ENCODE data around the gene HLA-DQB2.

HLA-DQB2 gene

DNA sequence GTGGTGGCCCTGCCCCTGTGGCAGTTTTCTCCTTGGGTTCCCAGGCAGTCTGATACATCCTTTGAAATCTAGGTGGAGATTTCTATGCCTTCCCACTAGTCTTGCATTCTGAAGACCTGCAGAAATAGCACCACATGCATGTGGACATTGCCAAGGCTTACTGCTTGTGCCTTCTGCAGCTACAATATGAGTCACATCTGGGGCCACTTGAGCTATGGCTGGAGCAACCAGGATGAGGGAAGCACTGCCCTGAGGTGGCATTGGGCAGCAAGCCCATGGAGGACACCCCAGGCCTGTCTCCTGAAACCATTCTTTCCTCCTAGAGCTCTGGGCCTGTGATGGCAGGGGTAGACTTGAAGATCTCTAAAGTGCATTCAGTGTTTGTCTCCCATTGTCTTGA, 15.7 kb upstream of the HLA-DQB2 start:
- TF ChIP-seq, protein P1, sequence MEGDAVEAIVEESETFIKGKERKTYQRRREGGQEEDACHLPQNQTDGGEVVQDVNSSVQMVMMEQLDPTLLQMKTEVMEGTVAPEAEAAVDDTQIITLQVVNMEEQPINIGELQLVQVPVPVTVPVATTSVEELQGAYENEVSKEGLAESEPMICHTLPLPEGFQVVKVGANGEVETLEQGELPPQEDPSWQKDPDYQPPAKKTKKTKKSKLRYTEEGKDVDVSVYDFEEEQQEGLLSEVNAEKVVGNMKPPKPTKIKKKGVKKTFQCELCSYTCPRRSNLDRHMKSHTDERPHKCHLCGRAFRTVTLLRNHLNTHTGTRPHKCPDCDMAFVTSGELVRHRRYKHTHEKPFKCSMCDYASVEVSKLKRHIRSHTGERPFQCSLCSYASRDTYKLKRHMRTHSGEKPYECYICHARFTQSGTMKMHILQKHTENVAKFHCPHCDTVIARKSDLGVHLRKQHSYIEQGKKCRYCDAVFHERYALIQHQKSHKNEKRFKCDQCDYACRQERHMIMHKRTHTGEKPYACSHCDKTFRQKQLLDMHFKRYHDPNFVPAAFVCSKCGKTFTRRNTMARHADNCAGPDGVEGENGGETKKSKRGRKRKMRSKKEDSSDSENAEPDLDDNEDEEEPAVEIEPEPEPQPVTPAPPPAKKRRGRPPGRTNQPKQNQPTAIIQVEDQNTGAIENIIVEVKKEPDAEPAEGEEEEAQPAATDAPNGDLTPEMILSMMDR (IDR thresholded peaks at IDR 0.05; ENCODE audit: control insufficient read depth, insufficient read depth, low read depth, low read length, missing control alignments) = no peak
- no peak overlapping the region for H3K4me3 ChIP-seq (ENCODE audit: control insufficient read depth, low read depth, low read length)
- DNase-seq (ENCODE audit: low read depth) = no peak

DNA sequence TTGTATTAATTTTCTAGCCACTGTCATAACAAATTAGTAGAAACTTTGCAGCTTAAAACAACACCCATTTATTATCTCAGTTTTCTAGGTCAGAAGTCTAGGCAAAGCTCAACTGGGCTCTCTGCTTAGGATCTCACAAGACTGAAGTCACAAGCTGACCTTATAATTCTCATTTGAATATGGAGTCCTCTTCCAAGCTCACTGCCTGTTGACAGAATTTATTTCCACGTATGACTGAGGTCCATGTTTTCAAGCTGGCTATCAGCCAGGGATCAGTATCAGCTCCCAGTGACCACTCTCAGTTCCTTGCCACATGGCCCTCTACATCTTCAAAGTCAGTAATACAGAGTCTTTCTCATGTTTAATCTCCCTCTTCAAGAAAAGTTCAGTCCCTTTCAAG, 11.7 kb upstream of the HLA-DQB2 start:
- DNase-seq (ENCODE audit: low read depth) = no peak
- H3K4me3 ChIP-seq (ENCODE audit: control insufficient read depth, low read depth, low read length) = no peak overlapping the region
- TF ChIP-seq, protein P1 (IDR thresholded peaks at IDR 0.05; ENCODE audit: control insufficient read depth, insufficient read depth, low read depth, low read length, missing control alignments) = no peak

DNA sequence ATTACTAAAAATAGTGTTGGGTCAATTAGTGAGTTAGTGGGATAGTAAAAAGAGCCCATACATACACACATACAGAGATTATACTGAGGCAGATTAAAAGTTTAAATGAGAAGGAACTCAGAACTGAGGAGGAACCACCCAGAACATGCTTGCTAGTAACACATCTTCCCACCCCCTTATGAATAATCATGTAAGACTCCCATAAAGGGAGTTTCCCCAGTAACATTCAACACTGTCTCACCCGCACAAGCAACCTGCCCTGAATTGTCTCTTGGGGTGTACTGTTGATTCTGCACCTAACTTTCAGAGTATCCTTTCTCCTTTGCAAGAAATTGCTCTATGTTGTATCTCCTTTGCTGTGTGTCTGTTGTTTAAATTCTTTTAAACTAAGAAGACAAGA, 11.1 kb upstream of the HLA-DQB2 start:
- H3K4me3 ChIP-seq (ENCODE audit: control insufficient read depth, low read depth, low read length) = no peak overlapping the region
- no peak for DNase-seq (ENCODE audit: low read depth)
- TF ChIP-seq, protein P1 (IDR thresholded peaks at IDR 0.05; ENCODE audit: control insufficient read depth, insufficient read depth, low read depth, low read length, missing control alignments) = no peak

DNA sequence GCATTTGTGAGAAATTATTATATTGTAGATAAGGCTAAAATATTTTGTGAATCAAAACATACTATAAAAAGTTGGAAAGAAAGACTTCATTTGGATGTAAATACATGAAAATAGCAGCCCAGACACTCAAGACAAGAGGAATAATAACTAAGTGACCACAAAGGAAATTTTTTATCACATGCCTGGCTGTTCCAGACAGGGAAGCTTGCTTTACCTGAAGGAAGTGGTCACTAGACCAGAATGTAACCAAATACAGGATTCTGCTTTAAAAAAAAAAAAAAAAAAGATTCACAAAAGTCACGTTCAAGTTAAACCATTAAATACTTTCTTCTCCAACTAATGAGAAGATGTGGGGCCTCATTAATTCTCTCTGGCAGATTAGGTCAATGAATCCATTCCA, 9.3 kb upstream of the HLA-DQB2 start:
- H3K4me3 ChIP-seq (ENCODE audit: control insufficient read depth, low read depth, low read length) = no peak overlapping the region
- TF ChIP-seq, protein P1 (IDR thresholded peaks at IDR 0.05; ENCODE audit: control insufficient read depth, insufficient read depth, low read depth, low read length, missing control alignments) = no peak
- no peak for DNase-seq (ENCODE audit: low read depth)

DNA sequence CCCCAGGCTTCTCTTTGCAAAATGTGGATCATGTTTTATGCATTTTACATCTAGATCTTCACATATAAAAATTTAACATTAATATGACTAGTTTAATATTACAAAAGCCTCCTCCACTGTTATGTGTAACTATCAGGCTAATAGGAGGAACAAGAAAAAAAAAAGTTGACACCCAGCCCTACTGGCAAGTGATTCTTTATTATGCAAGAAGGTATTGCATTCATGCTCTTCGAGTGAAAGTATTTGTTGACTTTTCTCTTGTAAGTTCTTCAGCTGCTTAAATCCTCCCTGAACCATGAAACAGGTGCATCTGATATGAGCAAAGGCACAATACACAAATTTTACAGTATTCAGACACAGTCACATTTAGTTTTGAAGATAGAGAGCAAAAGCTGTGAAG, 716 bp upstream of the HLA-DQB2 start:
- no peak overlapping the region for H3K4me3 ChIP-seq (ENCODE audit: control insufficient read depth, low read depth, low read length)
- TF ChIP-seq, protein P1 (IDR thresholded peaks at IDR 0.05; ENCODE audit: control insufficient read depth, insufficient read depth, low read depth, low read length, missing control alignments) = no peak
- DNase-seq (ENCODE audit: low read depth) = no peak

DNA sequence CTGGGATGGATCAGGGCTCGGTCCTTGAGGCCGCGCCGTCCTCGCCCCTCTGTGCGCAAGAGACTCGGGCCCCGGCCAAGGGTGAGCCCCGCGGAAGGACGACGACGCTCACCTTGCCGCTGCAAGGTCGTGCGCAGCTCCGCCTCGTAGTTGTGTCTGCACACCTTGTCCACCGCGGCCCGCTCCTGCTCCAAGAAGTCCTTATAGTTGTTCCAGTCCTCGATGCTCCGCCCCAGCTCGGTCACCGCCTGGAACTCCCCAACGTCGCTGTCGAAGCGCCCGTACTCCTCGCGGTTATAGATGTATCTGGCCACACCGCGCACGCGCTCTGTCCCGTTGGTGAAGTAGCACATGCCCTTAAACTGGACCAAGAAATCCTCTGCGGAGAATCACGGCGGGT, 1.8 kb downstream of the HLA-DQB2 start:
- H3K4me3 ChIP-seq (ENCODE audit: control insufficient read depth, low read depth, low read length) = no peak overlapping the region
- DNase-seq (ENCODE audit: low read depth) = no peak
- TF ChIP-seq, protein P1 (IDR thresholded peaks at IDR 0.05; ENCODE audit: control insufficient read depth, insufficient read depth, low read depth, low read length, missing control alignments) = no peak

DNA sequence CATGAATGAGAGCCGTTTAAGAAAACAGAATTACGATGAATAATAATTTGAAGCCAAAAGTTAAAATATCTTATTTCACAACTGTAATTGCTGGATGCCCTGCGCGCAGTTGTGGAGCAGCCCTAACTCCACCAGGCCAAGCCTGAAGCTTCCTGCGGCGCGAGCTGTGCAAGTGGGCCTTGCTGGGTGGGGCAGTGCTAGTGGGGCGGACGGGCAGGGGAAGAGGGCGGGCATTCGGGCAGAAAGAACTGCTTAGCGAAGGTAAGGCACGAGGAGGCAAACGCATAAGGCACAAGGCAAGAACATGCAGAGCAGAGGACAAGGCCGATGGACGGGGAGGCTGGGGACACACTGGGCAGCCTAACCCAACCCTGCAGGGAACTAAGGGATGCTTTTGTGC, 2.3 kb downstream of the HLA-DQB2 start:
- TF ChIP-seq, protein P1 (IDR thresholded peaks at IDR 0.05; ENCODE audit: control insufficient read depth, insufficient read depth, low read depth, low read length, missing control alignments) = no peak
- H3K4me3 ChIP-seq (ENCODE audit: control insufficient read depth, low read depth, low read length) = no peak overlapping the region
- DNase-seq (ENCODE audit: low read depth) = no peak
